Hepatocyte (in vitro differentiated cells): ENCODE results near the gene ETV3.

Experiments used
- EZH2 ChIP-seq: fragments of 200-600 bp; sonication (generic); IDR thresholded peaks from 2 replicates; pipeline ENCODE4 v1.6.1; 2016; ENCODE audit warnings: antibody characterized with exemption, mild to moderate bottlenecking, borderline replicate concordance
- TF ChIP-seq, protein P1 (sequence below): fragments of 200-600 bp; sonication (generic); IDR thresholded peaks from 2 replicates; pipeline ENCODE4 v1.5.1; 2016; ENCODE audit warnings: antibody characterized with exemption, mild to moderate bottlenecking; ENCODE audit not compliant: poor library complexity

DNA sequence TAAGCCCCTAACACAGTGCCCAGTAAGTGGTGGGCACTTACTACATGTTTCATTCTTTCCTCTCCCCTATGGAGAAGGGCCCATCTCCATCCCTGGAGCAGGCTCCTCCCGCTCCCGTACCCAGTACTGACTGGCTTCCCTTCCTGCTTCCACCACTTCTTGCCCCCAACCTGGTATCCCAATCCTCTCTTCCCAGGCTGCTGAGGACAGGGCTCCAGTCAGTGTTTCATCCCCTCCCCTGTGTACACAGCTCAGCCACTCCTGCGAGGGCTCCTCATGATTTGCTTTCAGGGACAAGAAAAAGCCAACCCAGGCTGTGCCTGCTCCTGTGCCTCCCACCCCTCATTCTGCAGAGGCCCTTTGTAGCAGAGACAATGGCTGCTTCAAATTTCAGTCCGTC lies 20.8 kb upstream of the ETV3 start:
- TF ChIP-seq, protein P1, sequence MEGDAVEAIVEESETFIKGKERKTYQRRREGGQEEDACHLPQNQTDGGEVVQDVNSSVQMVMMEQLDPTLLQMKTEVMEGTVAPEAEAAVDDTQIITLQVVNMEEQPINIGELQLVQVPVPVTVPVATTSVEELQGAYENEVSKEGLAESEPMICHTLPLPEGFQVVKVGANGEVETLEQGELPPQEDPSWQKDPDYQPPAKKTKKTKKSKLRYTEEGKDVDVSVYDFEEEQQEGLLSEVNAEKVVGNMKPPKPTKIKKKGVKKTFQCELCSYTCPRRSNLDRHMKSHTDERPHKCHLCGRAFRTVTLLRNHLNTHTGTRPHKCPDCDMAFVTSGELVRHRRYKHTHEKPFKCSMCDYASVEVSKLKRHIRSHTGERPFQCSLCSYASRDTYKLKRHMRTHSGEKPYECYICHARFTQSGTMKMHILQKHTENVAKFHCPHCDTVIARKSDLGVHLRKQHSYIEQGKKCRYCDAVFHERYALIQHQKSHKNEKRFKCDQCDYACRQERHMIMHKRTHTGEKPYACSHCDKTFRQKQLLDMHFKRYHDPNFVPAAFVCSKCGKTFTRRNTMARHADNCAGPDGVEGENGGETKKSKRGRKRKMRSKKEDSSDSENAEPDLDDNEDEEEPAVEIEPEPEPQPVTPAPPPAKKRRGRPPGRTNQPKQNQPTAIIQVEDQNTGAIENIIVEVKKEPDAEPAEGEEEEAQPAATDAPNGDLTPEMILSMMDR = no peak
- TF ChIP-seq EZH2 = no peak
